ENCODE measurements around the gene PLLP. TPM values are rescaled to one million over a fixed set of nuclear protein-coding genes. Genes with fewer than 3 reads are reported as not detected.

PLLP gene
- total RNA-seq, 4 donors from 2014 or later = 58.4 to 241 (median 218) TPM

DNA sequence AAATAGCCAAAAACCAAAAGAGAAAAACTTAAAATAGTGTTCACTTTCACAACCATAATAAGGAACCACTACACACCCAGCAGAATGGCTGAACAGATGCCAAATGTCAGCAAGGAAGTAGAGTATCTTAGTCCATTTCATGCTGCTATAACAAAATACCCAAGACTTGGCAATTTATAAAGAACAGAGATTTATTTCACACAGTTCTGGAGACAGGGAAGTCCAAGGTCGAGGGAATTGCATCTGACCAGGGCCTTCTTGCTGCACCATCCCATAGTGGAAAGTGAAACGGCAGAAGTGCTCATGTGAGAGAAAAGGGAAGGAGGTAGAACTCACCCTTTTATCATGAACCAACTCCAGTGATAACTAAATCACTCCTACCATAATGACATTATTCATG lies 40.3 kb upstream of the PLLP start:
- intact Hi-C loops (cut with DNase I; ENCODE audit: low total_unique reads) = no loop called here
- TF ChIP-seq, protein P1, sequence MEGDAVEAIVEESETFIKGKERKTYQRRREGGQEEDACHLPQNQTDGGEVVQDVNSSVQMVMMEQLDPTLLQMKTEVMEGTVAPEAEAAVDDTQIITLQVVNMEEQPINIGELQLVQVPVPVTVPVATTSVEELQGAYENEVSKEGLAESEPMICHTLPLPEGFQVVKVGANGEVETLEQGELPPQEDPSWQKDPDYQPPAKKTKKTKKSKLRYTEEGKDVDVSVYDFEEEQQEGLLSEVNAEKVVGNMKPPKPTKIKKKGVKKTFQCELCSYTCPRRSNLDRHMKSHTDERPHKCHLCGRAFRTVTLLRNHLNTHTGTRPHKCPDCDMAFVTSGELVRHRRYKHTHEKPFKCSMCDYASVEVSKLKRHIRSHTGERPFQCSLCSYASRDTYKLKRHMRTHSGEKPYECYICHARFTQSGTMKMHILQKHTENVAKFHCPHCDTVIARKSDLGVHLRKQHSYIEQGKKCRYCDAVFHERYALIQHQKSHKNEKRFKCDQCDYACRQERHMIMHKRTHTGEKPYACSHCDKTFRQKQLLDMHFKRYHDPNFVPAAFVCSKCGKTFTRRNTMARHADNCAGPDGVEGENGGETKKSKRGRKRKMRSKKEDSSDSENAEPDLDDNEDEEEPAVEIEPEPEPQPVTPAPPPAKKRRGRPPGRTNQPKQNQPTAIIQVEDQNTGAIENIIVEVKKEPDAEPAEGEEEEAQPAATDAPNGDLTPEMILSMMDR (IDR thresholded peaks at IDR 0.05) = no peak
- no peak for TF ChIP-seq POLR2A (IDR thresholded peaks at IDR 0.05)
- DNase-seq (ENCODE audit: low spot score in 2 of 2) = no peak
- 62 to 72% methylated on average over 2 of the region's 2 CpGs for WGBS, 2 donors
- H3K4me3 ChIP-seq (ENCODE audit: low read depth, poor library complexity, severe bottlenecking) = no peak overlapping the region

DNA sequence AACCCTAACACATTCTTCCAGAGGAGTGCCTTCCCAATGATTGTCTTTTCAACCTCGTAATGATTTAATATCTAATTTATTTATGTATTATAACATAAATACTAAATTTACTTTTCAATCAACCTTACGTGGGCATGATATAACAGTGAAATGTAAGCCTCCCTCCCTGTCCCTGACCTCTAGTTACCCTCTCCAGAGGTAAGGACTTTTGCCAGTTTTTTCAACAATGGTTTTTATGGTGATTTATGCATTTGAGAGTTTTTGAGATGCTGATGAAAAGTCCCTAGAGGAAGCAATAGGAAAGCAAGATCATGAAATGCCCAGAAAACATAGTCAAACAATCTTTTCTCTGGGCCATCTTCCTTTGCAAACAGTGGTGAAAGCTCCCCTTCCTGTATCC lies 35.2 kb upstream of the PLLP start:
- WGBS, 2 donors = 77 to 78% methylated on average over 2 of the region's 2 CpGs
- intact Hi-C loops (cut with DNase I; ENCODE audit: low total_unique reads) = no loop called here

DNA sequence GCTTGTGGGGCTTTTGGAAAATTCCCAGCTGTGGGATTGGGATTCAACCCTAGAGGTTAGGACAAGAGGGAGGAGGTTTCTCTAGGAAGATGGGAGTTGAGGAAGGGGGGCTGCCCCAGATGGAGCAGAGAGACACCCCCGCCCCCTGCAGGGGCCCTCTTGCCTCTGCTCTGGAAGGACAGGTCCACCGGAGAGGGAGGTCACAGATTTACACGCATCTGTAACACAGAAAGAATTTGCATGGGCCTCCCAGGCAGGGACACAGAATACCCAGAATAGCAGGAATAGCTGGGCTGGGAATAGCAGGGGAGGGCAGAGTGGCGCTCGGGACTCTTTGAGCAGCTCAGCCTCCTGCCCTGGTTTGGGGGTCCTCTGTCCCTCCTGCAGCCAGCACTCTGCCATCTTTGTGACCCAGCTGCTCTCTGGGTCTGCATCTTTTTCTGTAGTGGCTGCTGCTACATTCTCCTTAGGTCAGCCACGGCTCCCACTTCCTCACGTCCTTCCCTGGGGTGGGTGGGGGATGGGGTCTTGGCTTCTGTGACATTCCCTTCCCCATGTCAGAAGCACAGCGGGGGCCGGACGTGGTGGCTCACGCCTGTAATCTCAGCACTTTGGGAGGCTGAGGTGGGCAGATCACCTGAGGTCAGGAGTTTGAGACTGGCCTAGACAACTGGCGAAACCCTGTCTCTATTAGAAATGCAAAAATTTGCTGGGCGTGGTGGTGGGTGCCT lies 33.9 kb upstream of the PLLP start:
- peak in 1 of 2 donors; percentile 65 for DNase-seq (ENCODE audit: low spot score in 2 of 2)
- WGBS, 2 donors = 81 to 85% methylated on average over 13 of the region's 13 CpGs
- H3K4me3 ChIP-seq (ENCODE audit: low read depth, poor library complexity, severe bottlenecking) = no peak overlapping the region
- TF ChIP-seq, protein P1 (IDR thresholded peaks at IDR 0.05) = no peak
- TF ChIP-seq POLR2A (IDR thresholded peaks at IDR 0.05) = no peak
- intact Hi-C loops (cut with DNase I; ENCODE audit: low total_unique reads) = no loop called here

More for the DNA sequence above, 35.2 kb upstream of the PLLP start:
- TF ChIP-seq, protein P1 (IDR thresholded peaks at IDR 0.05) = no peak
- no peak for TF ChIP-seq POLR2A (IDR thresholded peaks at IDR 0.05)
- no peak overlapping the region for H3K4me3 ChIP-seq (ENCODE audit: low read depth, poor library complexity, severe bottlenecking)
- DNase-seq (ENCODE audit: low spot score in 2 of 2) = no peak

DNA sequence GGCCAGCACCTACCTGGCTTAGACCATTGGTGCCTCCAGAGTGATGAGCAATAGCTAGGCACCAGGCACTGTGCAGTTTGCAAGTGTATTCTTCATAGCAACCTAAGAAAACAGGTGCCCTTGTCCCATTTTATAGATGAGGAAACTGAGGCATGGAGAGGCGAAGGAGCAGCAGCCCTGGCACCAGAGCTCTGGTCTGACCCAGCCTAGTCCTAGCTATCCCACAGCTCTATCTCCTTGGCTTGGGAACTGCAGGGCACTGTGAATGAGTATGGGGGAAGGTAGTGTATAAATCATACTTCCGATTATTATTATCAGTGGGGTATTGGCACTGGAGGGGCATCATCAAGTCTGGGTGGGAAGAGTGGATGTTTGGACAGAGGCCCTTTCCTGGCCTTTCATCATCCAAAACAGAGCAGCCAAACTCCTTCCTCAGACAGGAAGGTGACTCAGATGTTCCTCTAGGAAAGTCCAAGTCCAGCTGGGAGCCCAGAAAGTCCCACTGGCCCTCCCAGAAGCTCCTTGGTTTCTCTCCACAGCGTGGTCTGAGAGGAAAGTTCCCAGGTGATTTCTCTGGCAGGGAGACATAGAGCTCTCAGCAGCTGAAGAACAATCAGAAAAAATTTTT lies 32.0 kb upstream of the PLLP start:
- TF ChIP-seq, protein P1 (IDR thresholded peaks at IDR 0.05) = no peak
- no peak for TF ChIP-seq POLR2A (IDR thresholded peaks at IDR 0.05)
- intact Hi-C loops (cut with DNase I; ENCODE audit: low total_unique reads) = no loop called here
- DNase-seq (ENCODE audit: low spot score in 2 of 2) = peak in 1 of 2 donors; percentile 75
- WGBS, 2 donors = 45 to 68% methylated on average over 3 of the region's 3 CpGs
- no peak overlapping the region for H3K4me3 ChIP-seq (ENCODE audit: low read depth, poor library complexity, severe bottlenecking)

- DNase-seq (ENCODE audit: low spot score in 2 of 2) = peak in 1 of 2 donors; percentile 77
- H3K4me3 ChIP-seq (ENCODE audit: low read depth, poor library complexity, severe bottlenecking) = no peak overlapping the region
- WGBS, 2 donors = 53 to 64% methylated on average over 7 of the region's 7 CpGs
- TF ChIP-seq POLR2A (IDR thresholded peaks at IDR 0.05) = no peak
- TF ChIP-seq, protein P1 (IDR thresholded peaks at IDR 0.05) = no peak
- intact Hi-C loops (cut with DNase I; ENCODE audit: low total_unique reads) = no loop called here
These were observed 30.9 kb upstream of the PLLP start for GRCh38 chr16:57315416-57315815.

Measured in lower leg skin (tissue), 4 donors.